Lower leg skin (tissue), 3 donors: ENCODE measurements around the gene PCBP4.

ENCODE experiments used
- POLR2A ChIP-seq, 2 donors: fragments of 450-650 bp; IDR thresholded peaks; one replicate each; pipeline ENCODE4 v1.6.1; 2016 to 2017; ENCODE audit warnings: antibody characterized with exemption in 2 of 2, mild to moderate bottlenecking in 1 of 2, moderate library complexity in 1 of 2
- TF ChIP-seq, protein P1 (sequence below), 3 donors: fragments of 450-650 bp; IDR thresholded peaks; one replicate each; pipeline ENCODE4 v1.5.1; 2016; ENCODE audit warnings: antibody characterized with exemption in 3 of 3, mild to moderate bottlenecking in 3 of 3, moderate library complexity in 2 of 3

DNA sequence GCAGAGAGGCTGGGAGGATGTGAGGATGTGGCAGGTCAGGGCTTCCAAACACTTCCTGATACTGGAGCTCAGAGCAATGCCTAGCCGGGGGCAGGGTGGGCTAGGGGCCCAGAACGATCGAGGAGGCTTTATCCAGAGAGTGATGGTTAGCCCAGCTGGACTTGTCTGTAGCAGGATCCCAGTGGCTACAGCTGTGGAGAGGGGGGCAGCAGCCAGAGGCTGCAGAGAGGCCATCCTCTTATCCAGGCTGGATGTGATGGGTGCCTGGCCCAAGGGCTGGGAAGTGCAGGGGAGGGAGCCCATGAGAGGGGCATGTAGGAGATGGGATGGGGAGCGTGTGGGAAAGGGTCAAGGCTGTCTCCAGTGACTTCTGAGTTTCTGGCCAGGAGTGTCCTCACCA, 20.5 kb downstream of the PCBP4 start:
- TF ChIP-seq, protein P1, sequence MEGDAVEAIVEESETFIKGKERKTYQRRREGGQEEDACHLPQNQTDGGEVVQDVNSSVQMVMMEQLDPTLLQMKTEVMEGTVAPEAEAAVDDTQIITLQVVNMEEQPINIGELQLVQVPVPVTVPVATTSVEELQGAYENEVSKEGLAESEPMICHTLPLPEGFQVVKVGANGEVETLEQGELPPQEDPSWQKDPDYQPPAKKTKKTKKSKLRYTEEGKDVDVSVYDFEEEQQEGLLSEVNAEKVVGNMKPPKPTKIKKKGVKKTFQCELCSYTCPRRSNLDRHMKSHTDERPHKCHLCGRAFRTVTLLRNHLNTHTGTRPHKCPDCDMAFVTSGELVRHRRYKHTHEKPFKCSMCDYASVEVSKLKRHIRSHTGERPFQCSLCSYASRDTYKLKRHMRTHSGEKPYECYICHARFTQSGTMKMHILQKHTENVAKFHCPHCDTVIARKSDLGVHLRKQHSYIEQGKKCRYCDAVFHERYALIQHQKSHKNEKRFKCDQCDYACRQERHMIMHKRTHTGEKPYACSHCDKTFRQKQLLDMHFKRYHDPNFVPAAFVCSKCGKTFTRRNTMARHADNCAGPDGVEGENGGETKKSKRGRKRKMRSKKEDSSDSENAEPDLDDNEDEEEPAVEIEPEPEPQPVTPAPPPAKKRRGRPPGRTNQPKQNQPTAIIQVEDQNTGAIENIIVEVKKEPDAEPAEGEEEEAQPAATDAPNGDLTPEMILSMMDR (IDR thresholded peaks at IDR 0.05) = no peak
- no peak for TF ChIP-seq POLR2A (IDR thresholded peaks at IDR 0.05)
